HG02840 (cell line): ENCODE results near the gene ZBTB49.

ENCODE experiments used
- ATAC-seq: cut with Tn5 transposase; IDR thresholded peaks from one replicate; pipeline ENCODE4 v1.9.1; 2021; ENCODE audit warnings: mild to moderate bottlenecking, moderate library complexity, moderate number of reproducible peaks; ENCODE audit not compliant: unreplicated experiment, low FRiP score

ZBTB49 gene

DNA sequence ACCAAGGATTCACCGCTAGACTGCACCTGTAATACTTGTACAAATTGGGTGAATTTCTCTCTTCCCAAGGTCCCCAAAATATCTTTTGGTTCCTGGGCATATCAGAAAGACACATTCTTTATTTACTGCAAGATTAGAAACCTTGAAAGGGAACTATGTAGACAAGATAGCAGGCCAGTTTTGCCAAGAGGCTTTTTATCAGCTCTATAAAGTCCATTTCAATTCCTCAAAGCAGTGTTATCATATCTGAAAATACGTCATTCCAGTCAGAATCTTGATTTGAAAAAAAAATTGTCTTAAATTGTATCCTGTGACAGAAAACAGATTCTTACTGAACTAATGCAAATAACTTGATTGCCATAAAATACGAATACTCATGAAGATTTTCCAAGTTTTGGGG lies 59.8 kb downstream of the ZBTB49 start:
- no peak for ATAC-seq

DNA sequence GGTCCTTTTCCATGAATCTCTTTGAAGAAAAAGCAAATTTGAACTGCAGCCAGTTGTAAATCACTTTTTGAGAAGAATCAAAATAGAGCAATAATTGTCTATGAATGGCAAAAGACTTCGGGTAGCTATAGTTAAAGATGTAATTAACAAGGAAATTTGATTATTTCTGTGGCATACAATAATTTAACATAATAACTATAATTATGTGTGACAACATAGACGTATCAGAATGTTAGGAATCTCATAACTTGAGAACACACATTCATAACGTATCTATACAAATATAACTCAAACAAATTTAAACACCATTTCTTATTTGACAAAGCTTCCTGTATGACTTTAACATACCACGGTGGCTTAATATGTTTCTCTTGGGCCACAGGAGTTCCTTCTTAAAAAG lies 60.9 kb downstream of the ZBTB49 start:
- no peak for ATAC-seq

DNA sequence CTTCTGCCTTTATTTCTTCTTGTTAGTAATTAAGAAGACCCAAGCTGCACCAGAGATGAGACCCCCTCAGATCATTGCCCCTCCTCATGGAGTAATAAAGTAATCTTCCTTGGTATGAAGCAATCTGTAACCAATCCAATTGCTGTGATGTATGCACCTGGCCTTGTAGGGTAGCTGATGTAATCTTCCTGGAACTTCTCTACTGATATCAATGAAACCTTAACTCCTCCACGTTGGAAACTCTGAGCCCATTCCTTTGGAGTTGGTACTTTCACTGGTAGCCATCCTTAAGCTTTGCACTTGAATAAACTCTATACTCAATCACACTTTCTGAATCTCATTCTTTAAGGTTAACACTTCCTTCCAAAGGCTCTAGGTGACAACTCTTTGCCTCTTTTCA lies 65.3 kb downstream of the ZBTB49 start:
- no peak for ATAC-seq

DNA sequence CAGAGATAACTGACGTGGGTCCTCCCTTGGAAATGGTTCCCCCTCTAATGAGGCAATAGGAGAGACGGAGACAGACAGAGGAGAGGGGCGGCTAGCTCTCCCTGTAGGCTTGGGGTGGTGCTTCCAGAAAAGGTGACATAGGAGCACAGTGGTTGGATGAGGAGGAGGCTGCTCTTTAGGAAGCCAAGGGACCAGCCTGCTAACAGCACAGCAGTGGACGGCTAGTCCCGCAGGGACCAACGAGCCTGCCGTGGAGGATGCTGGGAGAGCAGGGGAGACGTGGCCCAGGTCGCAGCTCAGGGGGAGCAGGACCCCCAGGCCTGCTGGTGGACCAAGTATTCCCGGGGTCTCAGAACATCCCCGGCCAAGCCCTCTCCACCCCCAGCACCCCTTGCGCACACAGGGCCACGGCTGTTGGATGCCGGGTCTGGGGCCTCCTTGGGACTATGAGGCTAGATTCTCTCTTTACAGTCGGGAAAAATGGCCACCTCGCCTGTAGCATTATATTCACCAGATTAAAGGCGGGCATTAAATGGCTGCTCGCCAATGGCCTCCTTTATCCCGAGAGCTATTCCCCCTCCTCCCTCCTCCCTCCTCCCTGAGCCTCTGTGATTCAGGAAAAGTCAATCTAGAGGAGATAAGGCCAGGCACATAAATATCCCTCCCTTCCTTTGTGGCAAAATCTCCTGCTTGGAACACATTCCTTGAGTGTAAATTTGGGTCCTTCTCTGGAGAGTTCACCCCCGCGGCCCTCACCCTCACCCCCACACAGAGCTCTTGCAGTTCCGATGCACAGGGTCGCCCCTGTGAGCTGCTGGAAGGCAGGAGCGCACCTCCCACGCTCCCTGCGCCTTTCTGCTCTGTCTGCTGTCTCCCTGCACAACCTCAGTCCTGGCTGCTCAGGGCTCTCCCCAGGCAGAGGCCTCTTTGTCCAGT lies 66.3 kb downstream of the ZBTB49 start:
- ATAC-seq, result no peak

DNA sequence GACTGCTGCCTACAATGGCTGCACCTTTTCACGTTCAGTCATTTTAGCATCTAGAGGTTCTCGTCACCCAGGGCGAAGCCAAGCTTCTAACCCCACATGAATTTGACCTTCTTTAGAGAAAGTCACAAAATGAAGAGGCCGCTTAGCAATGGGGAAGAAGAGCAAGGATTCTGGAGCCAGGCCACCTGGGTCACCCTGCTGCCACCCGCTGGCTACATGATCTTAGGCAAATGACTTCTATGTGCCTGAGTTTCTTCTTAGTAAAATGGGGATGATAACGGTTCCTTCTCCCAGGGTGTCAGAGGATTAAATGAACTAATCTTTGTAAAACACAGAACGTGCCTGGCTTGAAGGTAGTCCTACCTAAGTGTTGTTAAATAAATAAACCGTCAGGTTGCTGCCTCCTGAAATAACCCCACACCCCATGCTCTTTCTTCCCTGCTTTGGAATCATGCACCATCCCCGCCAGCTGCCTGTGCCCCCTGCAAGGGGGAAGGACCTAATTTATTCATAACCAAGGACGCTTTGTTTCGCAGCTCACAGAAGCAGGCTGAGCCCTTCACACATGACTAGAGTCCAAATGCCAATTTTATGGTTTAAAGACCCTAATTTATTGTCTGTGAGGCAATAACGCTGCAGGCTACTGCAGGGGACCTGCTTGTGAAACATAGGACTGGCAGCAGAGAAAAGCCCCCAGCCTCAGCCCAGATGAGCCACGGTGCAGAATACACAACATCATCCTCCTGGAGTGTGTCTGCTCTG lies 68.2 kb downstream of the ZBTB49 start:
- no peak for ATAC-seq

DNA sequence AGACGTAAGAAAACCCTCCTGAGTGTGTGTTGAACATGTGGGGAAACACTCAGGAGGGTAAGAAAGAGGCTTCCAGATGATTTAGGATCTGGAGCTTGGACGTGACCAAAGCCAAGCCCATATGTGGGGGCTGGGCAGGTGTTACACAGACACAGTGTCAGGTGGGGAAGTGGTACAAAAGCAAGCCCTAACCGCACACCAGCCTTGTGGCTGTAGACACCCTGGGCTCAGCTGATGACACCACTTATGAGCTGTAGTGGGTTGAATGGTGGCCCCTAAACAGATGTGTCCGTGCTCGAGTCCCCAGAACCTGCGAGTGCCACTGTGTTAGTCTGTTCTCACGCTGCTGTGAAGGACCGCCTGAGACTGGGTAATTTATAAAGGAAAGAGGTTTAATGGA lies 71.8 kb downstream of the ZBTB49 start:
- no peak for ATAC-seq

DNA sequence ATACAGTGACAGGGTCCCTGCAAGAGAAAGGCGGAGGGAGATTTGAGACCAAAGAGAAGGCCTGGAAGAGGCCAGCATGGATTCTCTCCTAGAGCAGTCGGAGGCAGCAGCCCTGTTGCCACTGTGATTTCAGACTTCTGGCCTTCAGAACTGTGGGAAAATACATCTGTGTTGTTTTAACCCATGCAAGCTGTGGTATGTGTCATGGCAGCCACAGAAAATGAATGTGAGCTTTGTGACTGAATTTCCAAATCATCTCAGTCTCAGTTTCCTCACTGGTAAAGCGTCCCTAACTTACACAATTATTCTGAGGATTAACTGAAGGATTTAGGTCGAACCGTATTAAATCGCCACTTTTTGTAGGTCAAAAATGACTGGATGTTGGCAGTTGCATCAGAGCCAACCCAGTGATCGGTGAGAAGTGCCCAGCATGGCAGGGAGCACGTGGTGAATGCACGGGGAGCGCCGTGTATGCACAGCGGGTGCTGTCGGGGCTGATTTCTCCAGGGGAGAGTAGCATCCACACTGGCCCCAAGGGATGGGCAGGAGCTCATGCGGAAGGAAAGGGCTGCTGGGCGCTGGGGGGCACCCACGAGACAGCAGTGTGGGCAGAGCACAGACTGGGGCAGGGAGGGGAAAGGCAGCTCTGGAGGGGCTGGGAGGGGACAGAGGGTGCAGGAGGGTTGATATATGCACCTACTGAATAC lies 73.1 kb downstream of the ZBTB49 start:
- no peak for ATAC-seq

DNA sequence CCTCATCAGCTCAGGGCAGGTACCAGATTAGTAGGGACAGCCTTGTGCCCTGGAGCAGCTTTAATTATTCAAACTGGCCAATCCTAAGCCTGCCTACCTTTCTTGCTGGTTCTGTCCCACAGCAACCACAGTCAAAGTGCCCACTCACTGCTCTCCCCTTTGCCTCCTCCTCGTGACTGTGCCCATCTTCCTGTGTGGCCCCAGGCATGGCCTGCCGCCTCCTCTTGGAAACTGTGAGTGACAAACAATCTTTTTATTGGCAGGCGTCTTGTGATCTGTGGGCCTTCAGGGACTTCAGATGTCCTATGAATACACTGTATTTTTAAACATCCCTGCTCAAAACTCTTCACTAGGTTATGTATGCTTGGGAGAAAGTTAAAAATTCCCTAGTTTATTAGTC lies 74.0 kb downstream of the ZBTB49 start:
- ATAC-seq, result no peak

DNA sequence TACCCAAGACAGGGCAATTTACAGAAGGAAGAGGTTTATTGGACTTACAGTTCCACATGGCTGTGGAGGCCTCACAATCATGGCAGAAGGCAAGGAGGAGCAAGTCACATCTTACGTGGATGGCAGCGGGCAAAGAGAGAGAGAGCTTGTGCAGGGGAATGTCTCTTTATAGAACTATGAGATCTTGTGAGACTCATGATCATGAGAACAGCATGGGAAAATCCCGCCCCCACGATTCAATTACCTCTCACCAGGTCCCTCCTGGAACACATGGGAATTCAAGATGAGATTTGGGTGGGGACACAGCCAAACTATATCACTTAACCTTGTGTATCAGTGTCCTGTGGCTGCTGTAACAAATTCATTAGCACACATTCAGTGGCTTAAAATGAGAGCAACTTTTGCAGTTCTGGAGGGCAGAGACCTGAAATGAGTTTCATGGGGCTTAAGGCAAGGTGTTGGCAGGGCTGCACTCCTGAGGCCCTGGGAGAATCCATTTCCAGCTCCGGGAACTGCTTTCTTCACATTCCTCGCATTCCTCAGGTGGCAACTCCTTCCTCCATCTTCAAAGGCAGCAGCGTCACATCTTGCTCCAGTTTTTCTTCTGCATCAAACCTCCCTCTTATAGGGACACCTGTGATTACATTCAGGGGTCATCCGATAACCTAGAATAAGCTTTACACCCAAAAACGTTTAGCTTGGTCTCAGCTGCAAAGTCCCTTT lies 74.6 kb downstream of the ZBTB49 start:
- no peak for ATAC-seq

DNA sequence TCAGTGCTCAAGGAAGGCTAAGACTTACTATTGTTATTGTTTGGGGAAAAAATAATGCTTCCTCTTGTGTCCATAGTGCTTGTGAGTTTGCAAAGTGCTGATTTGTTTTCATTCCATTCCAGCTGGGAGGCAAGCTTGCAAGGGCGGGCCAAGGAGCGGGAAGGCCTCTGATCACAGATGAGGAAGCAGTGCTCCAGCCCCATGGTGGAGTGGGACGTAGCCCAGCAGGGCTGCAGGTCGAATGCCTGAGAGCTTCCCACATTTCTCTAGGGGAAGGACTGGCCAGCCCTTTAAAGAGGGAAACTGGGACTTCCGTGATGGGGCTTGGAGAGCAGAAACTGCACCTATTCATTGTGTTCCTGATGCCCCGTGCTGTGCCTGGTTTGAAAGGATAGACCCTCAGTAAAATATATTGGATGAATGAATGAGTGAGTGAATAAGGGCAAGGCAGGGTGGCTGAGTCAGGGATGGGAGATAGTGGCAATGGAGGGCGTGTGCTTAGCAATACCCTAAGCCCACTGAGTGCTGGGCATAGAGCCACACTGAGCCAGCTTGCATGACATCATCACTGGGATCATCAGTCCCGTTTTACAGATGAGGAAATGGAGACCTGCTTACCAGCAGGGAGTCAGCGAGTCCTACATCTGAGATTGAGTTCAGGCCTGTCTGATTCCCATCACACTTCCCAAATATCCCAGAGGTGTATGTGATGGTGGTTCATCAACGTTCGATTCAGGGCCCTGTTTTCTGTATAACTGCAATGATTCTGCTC lies 78.9 kb downstream of the ZBTB49 start:
- no peak for ATAC-seq
